AG04450 (cell line): ENCODE data around the gene ZNF552. TPM values are rescaled to one million over a fixed set of nuclear protein-coding genes. Genes with fewer than 3 reads are reported as not detected.
"Not testable (repeated sequence)": the region's sequence is repeated elsewhere in the genome, so short reads cannot be mapped to it uniquely, and the experiment has no call there.

Experiments used
- CTCF ChIA-PET: fragments of 300-600, 350-600 bp; formaldehyde crosslinking; extraction: SDS; loops from one replicate; lab custom pipeline; 2022; ENCODE audit warnings: antibody characterized with exemption, inconsistent platforms; lab: Charles Lee
- POLR2A ChIA-PET: fragments of 350-600 bp; formaldehyde crosslinking; extraction: SDS; loops from one replicate; lab custom pipeline; 2021; ENCODE audit warnings: antibody characterized with exemption, inconsistent platforms; lab: Yijun Ruan, JAX
- DNase-seq: peaks from one replicate; pipeline ENCODE4 v3.0.0-alpha.2; 2011; ENCODE audit warnings: low read depth, low spot score
- H3K27ac ChIP-seq: one replicate; pipeline ENCODE4 v1.5.1; 2012; ENCODE audit warnings: low read depth, low read length, control low read depth
- H3K27me3 ChIP-seq: one replicate; pipeline ENCODE4 v1.6.0; 2012; ENCODE audit warnings: low read length; ENCODE audit not compliant: control insufficient read depth, insufficient read depth
- H3K4me3 ChIP-seq: 2 replicates; pipeline ENCODE4 v1.5.1; 2011; ENCODE audit warnings: mild to moderate bottlenecking, low read depth, low read length, control low read depth
- H3K9me3 ChIP-seq: 2 replicates; pipeline ENCODE4 v1.5.1; 2012; ENCODE audit warnings: low read length; ENCODE audit not compliant: control insufficient read depth, insufficient read depth
- CTCF ChIP-seq: IDR thresholded peaks from 2 replicates; pipeline ENCODE4 v1.5.1; 2011; ENCODE audit warnings: low read depth, low read length, control low read depth, inconsistent platforms
- polyA plus RNA-seq: library from polyadenylated mRNA; depleted of rRNA; stranded (reverse); fragments of >200 nt; gene quantifications from 2 replicates; pipeline ENCODE4 v1.2.3, GENCODE V29; 2011

Gene ZNF552
- polyA plus RNA-seq, 1 experiment, result 2.8 TPM

DNA sequence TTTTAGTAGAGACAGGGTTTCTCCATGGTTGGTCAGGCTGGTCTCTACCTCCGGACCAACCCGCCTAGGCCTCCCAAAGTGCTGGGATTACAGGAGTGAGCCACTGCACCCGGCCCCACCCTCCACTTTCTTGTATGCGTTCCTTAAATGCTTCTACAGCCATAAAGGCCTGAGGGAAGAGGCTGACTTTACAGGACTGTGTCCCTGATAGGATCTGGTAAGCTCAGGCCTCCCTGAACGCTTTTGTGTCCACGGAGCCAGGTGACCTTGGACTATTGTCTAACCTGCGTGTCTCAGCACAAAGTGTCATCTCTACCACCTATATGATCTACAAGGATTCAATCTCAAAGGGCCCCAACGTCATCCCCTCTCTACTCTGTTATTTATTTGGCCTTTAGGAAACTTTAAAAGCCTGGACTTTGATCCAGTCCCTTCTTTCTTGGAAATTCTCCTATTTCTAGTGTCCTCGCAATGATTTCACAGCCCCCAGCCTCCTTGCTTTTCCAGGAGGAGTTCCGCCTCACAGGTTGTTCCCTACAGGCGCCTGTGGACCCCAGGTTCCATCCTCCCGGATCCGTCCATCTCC lies 701 bp downstream of the ZNF552 start:
- POLR2A ChIA-PET, result interaction anchor here (0.6 kb wide), 2 partner anchors 75 to 560 kb away, joined by 3 to 9 read pairs; no protein-coding TSS in a partner anchor
- no peak for TF ChIP-seq CTCF
- H3K27ac ChIP-seq, result no peak overlapping the region
- peak overlapping the region; percentile 95 for H3K4me3 ChIP-seq
- no peaks in the 10 kb centered on the region; the same call in 1 of the 2 replicates for H3K9me3 ChIP-seq
- H3K27me3 ChIP-seq, result no peaks in the 10 kb centered on the region
- CTCF ChIA-PET, result no interaction called here
- DNase-seq, result no peak

DNA sequence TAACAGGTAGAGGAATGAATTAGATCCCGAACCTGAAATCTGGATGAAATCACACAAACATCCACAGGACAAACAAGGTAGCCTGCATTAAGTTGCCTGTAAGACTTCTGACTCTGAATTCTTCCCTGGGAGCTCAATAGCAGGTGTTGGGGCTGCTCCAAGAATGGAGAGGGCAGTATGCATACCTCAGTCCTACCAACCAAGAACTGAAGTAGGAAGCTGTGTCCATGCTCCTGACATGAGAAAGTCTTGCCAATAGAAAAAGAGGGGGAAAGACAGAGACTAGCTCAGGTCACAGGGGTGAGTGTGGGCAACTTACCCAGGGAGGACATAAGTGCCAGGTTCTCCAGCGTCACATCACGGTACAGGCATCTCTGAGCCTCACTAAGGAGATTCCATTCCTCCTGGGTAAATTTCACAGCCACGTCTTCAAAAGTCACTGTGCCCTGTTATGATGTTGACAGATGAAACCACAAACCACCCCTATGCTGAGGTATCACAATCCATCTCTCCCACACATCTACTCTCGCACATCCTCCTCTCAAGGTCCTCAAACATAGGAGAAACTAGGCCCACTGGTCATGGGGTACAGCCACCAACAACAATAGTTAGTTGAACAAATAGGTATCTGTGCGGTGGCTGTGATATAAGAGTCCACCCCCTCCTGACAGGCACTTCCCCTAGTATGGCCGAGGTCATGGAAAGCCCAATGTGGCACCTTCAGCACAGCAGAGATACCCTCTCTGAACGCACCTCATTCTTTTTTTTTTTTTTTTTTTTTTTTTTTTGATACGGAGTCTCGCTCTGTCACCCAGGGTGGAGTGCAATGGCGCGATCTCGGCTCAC lies 1.5 kb downstream of the ZNF552 start:
- DNase-seq, H3K4me3 ChIP-seq, CTCF ChIA-PET, H3K27me3 ChIP-seq, H3K9me3 ChIP-seq, H3K27ac ChIP-seq: not testable (repeated sequence)
- POLR2A ChIA-PET, result interaction anchor here (0.6 kb wide), 1 partner anchor 560 kb away, joined by 3 read pairs; no protein-coding TSS in a partner anchor

DNA sequence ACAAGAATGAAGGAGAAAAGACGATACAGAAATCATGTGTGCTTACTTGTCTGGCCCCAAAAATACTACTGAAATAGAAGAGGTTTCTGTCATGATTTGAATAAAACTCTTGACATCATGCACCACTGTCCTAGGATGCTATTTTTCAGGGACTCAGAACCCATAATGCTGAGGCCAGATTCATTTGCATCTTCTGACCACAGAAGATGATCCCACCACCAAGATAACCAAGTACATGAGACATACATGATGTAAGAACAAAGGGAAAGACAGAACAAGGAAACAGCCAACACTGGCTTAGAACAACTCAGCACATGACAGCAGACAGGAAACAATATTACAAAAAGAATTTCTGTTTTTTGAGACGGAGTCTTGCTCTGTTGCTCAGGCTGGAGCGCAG lies 2.5 kb downstream of the ZNF552 start:
- DNase-seq, result no peak
- Histone ChIP-seq H3K27me3 (no peaks in the 10 kb centered on the region), H3K9me3 (no peaks in the 10 kb centered on the region; the same call in 1 of the 2 replicates), H3K27ac (no peak overlapping the region), H3K4me3 (no peak overlapping the region)
- TF ChIP-seq CTCF, result no peak
- CTCF ChIA-PET, result no interaction called here
- POLR2A ChIA-PET, result no interaction called here

GRCh38 chr19:57810410-57811295 lies 4.1 kb downstream of the ZNF552 start:
- CTCF ChIA-PET, H3K27me3 ChIP-seq: not testable (repeated sequence)

DNA sequence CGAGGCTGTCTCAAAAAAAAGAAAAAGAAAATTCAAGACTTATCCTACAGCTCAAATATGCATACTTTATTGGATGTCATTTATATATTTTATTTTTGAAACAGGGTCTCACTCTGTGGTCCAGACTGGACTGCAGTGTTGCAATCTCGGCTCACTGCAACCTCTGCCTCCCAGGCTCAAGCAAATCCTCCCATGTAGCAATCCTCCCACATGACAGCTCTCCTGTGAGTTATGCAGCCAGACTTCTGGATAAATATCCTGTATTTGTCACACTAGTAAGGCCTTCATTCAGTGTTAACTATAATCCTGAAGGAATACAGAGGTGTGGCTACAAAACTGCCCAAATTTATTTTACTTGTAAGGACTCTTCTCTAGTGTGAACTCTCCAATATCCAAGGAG lies 7.2 kb downstream of the ZNF552 start:
- no peak for DNase-seq
- Histone ChIP-seq H3K4me3 (no peak overlapping the region), H3K27ac (no peak overlapping the region), H3K27me3 (no peaks in the 10 kb centered on the region), H3K9me3 (no peaks in the 10 kb centered on the region)
- no peak for TF ChIP-seq CTCF
- ChIA-PET CTCF (no interaction called here), POLR2A (no interaction called here)

More at GRCh38 chr19:57810410-57811295, 4.1 kb downstream of the ZNF552 start:
- H3K9me3 ChIP-seq, H3K4me3 ChIP-seq, H3K27ac ChIP-seq, POLR2A ChIA-PET, DNase-seq: not testable (repeated sequence)
